ENCODE data around the gene C1orf198. TPM values are rescaled to one million over a fixed set of nuclear protein-coding genes. Genes with fewer than 3 reads are reported as not detected.

C1orf198 gene
- total and polyA plus RNA-seq, 4 donors: 3.9 to 11.1 (median 10.4) TPM

GRCh38 chr1:230913496-230913895, 45.2 kb upstream of the C1orf198 start:
- no peak for DNase-seq (ENCODE audit: low spot score)
- H3K9ac ChIP-seq (ENCODE audit: low read depth in 1 of 2, low read length in 2 of 2): no peak overlapping the region
- TF ChIP-seq, protein P1, sequence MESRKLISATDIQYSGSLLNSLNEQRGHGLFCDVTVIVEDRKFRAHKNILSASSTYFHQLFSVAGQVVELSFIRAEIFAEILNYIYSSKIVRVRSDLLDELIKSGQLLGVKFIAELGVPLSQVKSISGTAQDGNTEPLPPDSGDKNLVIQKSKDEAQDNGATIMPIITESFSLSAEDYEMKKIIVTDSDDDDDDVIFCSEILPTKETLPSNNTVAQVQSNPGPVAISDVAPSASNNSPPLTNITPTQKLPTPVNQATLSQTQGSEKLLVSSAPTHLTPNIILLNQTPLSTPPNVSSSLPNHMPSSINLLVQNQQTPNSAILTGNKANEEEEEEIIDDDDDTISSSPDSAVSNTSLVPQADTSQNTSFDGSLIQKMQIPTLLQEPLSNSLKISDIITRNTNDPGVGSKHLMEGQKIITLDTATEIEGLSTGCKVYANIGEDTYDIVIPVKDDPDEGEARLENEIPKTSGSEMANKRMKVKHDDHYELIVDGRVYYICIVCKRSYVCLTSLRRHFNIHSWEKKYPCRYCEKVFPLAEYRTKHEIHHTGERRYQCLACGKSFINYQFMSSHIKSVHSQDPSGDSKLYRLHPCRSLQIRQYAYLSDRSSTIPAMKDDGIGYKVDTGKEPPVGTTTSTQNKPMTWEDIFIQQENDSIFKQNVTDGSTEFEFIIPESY (IDR thresholded peaks at IDR 0.05): no peak
- TF ChIP-seq EGR1 (IDR thresholded peaks at IDR 0.05; ENCODE audit: low read depth in 2 of 2): no peak
- no peak for TF ChIP-seq REST (IDR thresholded peaks at IDR 0.05)
- TF ChIP-seq, protein P2, sequence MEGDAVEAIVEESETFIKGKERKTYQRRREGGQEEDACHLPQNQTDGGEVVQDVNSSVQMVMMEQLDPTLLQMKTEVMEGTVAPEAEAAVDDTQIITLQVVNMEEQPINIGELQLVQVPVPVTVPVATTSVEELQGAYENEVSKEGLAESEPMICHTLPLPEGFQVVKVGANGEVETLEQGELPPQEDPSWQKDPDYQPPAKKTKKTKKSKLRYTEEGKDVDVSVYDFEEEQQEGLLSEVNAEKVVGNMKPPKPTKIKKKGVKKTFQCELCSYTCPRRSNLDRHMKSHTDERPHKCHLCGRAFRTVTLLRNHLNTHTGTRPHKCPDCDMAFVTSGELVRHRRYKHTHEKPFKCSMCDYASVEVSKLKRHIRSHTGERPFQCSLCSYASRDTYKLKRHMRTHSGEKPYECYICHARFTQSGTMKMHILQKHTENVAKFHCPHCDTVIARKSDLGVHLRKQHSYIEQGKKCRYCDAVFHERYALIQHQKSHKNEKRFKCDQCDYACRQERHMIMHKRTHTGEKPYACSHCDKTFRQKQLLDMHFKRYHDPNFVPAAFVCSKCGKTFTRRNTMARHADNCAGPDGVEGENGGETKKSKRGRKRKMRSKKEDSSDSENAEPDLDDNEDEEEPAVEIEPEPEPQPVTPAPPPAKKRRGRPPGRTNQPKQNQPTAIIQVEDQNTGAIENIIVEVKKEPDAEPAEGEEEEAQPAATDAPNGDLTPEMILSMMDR (IDR thresholded peaks at IDR 0.05; ENCODE audit: low read depth, low read length, missing input control): no peak
- TF ChIP-seq TAF1 (conservative IDR thresholded peaks at IDR 0.05): no peak
- TF ChIP-seq, protein P3, sequence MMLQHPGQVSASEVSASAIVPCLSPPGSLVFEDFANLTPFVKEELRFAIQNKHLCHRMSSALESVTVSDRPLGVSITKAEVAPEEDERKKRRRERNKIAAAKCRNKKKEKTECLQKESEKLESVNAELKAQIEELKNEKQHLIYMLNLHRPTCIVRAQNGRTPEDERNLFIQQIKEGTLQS (IDR thresholded peaks at IDR 0.05): no peak
- no peak for TF ChIP-seq JUND (IDR thresholded peaks at IDR 0.05)
- TF ChIP-seq YY1 (IDR thresholded peaks at IDR 0.05): no peak
- no peak for TF ChIP-seq NR2F2 (IDR thresholded peaks at IDR 0.05)
- TF ChIP-seq FOXA1 (IDR thresholded peaks at IDR 0.05): no peak
- no peak for TF ChIP-seq MAX (IDR thresholded peaks at IDR 0.05)
- TF ChIP-seq RXRA (IDR thresholded peaks at IDR 0.05): no peak
- no peak for TF ChIP-seq HNF4G (IDR thresholded peaks at IDR 0.05)
- no peak for TF ChIP-seq GABPA (IDR thresholded peaks at IDR 0.05 in 1 of 2, conservative IDR thresholded peaks at IDR 0.05 in 1 of 2)
- no peak for TF ChIP-seq SP1 (IDR thresholded peaks at IDR 0.05)
- no peak overlapping the region for H3K27ac ChIP-seq (ENCODE audit: low read depth in 1 of 2, low read length in 2 of 2)
- H3K36me3 ChIP-seq (ENCODE audit: control insufficient read depth in 4 of 4, insufficient read depth in 3 of 4, low read depth in 1 of 4, low read length in 3 of 4): peaks cover 4 to 20% (median 10%) of the 10 kb centered on the region in 4 donors
- no peaks in the 10 kb centered on the region for H3K4me1 ChIP-seq (ENCODE audit: control insufficient read depth in 4 of 4, insufficient read depth in 4 of 4, low read length in 3 of 4)
- H3K9me3 ChIP-seq (ENCODE audit: control insufficient read depth in 4 of 4, low read length in 3 of 4): no peaks in the 10 kb centered on the region
- H3K27me3 ChIP-seq (ENCODE audit: control insufficient read depth in 4 of 4, insufficient read depth in 4 of 4, low read length in 3 of 4): no peaks in the 10 kb centered on the region
- 89% methylated on average over 2 of the region's 2 CpGs for WGBS
- H3K4me3 ChIP-seq (ENCODE audit: low read depth in 1 of 3, low read length in 3 of 3): no peak overlapping the region

DNA sequence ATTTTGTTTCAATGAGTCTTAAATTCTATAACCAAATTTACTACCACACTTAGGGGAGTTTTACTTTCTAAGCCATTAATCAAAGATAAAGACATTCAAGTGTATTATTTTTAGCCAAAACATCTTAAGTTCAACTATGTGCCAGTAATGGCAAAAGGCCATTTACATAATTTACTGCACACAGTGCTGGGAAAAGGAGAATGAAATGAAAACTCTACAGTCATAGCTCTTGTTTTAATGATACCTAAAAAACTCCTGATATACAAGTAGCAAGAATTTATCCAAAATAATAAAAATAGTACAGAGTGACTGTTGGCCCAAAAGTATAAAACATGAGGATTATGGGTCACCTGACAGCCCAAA, 42.4 kb upstream of the C1orf198 start:
- TF ChIP-seq, protein P1 (IDR thresholded peaks at IDR 0.05): no peak
- no peak for TF ChIP-seq EGR1 (IDR thresholded peaks at IDR 0.05; ENCODE audit: low read depth in 2 of 2)
- no peak for TF ChIP-seq GABPA (IDR thresholded peaks at IDR 0.05 in 1 of 2, conservative IDR thresholded peaks at IDR 0.05 in 1 of 2)
- TF ChIP-seq NR2F2 (IDR thresholded peaks at IDR 0.05): no peak
- TF ChIP-seq, protein P2 (IDR thresholded peaks at IDR 0.05; ENCODE audit: low read depth, low read length, missing input control): no peak
- TF ChIP-seq JUND (IDR thresholded peaks at IDR 0.05): no peak
- no peak for TF ChIP-seq HNF4A (conservative IDR thresholded peaks at IDR 0.05)
- no peak for TF ChIP-seq RXRA (IDR thresholded peaks at IDR 0.05)
- peaks cover 0 to 3% (median 0%) of the 10 kb centered on the region in 4 donors for H3K4me1 ChIP-seq (ENCODE audit: control insufficient read depth in 4 of 4, insufficient read depth in 4 of 4, low read length in 3 of 4)

More for the DNA sequence above, 42.4 kb upstream of the C1orf198 start:
- Histone ChIP-seq H3K4me3 (ENCODE audit: low read depth in 1 of 3, low read length in 3 of 3) (no peak overlapping the region), H3K27me3 (ENCODE audit: control insufficient read depth in 4 of 4, insufficient read depth in 4 of 4, low read length in 3 of 4) (no peaks in the 10 kb centered on the region), H3K27ac (ENCODE audit: low read depth in 1 of 2, low read length in 2 of 2) (no peak overlapping the region), H3K9me3 (ENCODE audit: control insufficient read depth in 4 of 4, low read length in 3 of 4) (no peaks in the 10 kb centered on the region), H3K9ac (ENCODE audit: low read depth in 1 of 2, low read length in 2 of 2) (no peak overlapping the region), H3K36me3 (ENCODE audit: control insufficient read depth in 4 of 4, insufficient read depth in 3 of 4, low read depth in 1 of 4, low read length in 3 of 4) (peaks cover 3 to 21% (median 14%) of the 10 kb centered on the region in 4 donors)
- DNase-seq (ENCODE audit: low spot score): no peak
